ENCODE data around the gene ERI3. TPM values are rescaled to one million over a fixed set of nuclear protein-coding genes. Genes with fewer than 3 reads are reported as not detected.

Gene ERI3
- total RNA-seq, 4 donors from 2014 or later: 11.2 to 30.4 (median 20.8) TPM

- 76 to 90% methylated on average over 4 to 5 of the region's 5 CpGs for WGBS, 2 donors (ENCODE audit: low coverage in 1 of 2)
- TF ChIP-seq POLR2A (IDR thresholded peaks at IDR 0.05): no peak
- TF ChIP-seq POLR2AphosphoS5 (IDR thresholded peaks at IDR 0.05): no peak
- no peak for TF ChIP-seq EP300 (IDR thresholded peaks at IDR 0.05; ENCODE audit: low read depth)
- TF ChIP-seq CTCF (IDR thresholded peaks at IDR 0.05): no peak
- peaks cover 0 to 5% (median 0%) of the 10 kb centered on the region in 4 donors for H3K36me3 ChIP-seq
- H3K9me3 ChIP-seq: no peaks in the 10 kb centered on the region
- DNase-seq: no peak
- H3K27me3 ChIP-seq: no peaks in the 10 kb centered on the region
- no peak overlapping the region for H3K4me3 ChIP-seq
- H3K4me1 ChIP-seq: no peaks in the 10 kb centered on the region
- intact Hi-C loops (cut with DNase I; ENCODE audit: low total_unique reads) (no loop called here), in situ Hi-C loops (cut with MboI; ENCODE audit: low pct_ligation_motif_present in 1 of 4, low pct_unique_long_range_greater_than_20kb in 1 of 4, low sequenced_read_pairs in 3 of 4) (loop anchor here in 2 of 4 donors (10.0 to 25.0 kb wide), 2 partner anchors 100 to 102 kb away; partner anchors contain the start of gene DMAP1 (in 2 of the 2))
- no peak overlapping the region for H3K27ac ChIP-seq
Measured at GRCh38 chr1:44314452-44314851, 40.6 kb downstream of the ERI3 start.

GRCh38 chr1:44313265-44313918 is 41.7 kb downstream of the ERI3 start:
- Histone ChIP-seq H3K4me1 (no peaks in the 10 kb centered on the region), H3K27ac (no peak overlapping the region), H3K9me3 (no peaks in the 10 kb centered on the region), H3K4me3 (no peak overlapping the region), H3K27me3 (no peaks in the 10 kb centered on the region), H3K36me3 (peaks cover 0 to 8% (median 0%) of the 10 kb centered on the region in 4 donors)
- in situ Hi-C loops (cut with MboI; ENCODE audit: low pct_ligation_motif_present in 1 of 4, low pct_unique_long_range_greater_than_20kb in 1 of 4, low sequenced_read_pairs in 3 of 4): loop anchor here in 2 of 4 donors (10.0 to 25.0 kb wide), 2 partner anchors 99 to 101 kb away; partner anchors contain the start of gene DMAP1 (in 2 of the 2)
- WGBS, 2 donors (ENCODE audit: low coverage in 1 of 2): 85 to 100% methylated on average over 1 to 3 of the region's 3 CpGs
- intact Hi-C loops (cut with DNase I; ENCODE audit: low total_unique reads): no loop called here
- TF ChIP-seq EP300 (IDR thresholded peaks at IDR 0.05; ENCODE audit: low read depth): no peak
- no peak for TF ChIP-seq POLR2A (IDR thresholded peaks at IDR 0.05)
- no peak for TF ChIP-seq POLR2AphosphoS5 (IDR thresholded peaks at IDR 0.05)
- TF ChIP-seq CTCF (IDR thresholded peaks at IDR 0.05): no peak
- no peak for DNase-seq

GRCh38 chr1:44312399-44313196 is 42.5 kb downstream of the ERI3 start:
- Histone ChIP-seq H3K9me3 (no peaks in the 10 kb centered on the region), H3K36me3 (peaks cover 0 to 16% (median 0%) of the 10 kb centered on the region in 4 donors), H3K4me1 (no peaks in the 10 kb centered on the region), H3K4me3 (no peak overlapping the region), H3K27ac (no peak overlapping the region), H3K27me3 (no peaks in the 10 kb centered on the region)
- no peak for TF ChIP-seq EP300 (IDR thresholded peaks at IDR 0.05; ENCODE audit: low read depth)
- no peak for TF ChIP-seq CTCF (IDR thresholded peaks at IDR 0.05)
- in situ Hi-C loops (cut with MboI; ENCODE audit: low pct_ligation_motif_present in 1 of 4, low pct_unique_long_range_greater_than_20kb in 1 of 4, low sequenced_read_pairs in 3 of 4) (loop anchor here in 2 of 4 donors (10.0 to 25.0 kb wide), 2 partner anchors 98 to 100 kb away; partner anchors contain the start of gene DMAP1 (in 2 of the 2)), intact Hi-C loops (cut with DNase I; ENCODE audit: low total_unique reads) (no loop called here)
- DNase-seq: no peak
- 79 to 93% methylated on average over 3 to 10 of the region's 10 CpGs for WGBS, 2 donors (ENCODE audit: low coverage in 1 of 2)

GRCh38 chr1:44310006-44310405 is 45.1 kb downstream of the ERI3 start:
- in situ Hi-C loops (cut with MboI; ENCODE audit: low pct_ligation_motif_present in 1 of 4, low pct_unique_long_range_greater_than_20kb in 1 of 4, low sequenced_read_pairs in 3 of 4) (loop anchor here in 2 of 4 donors (10.0 to 25.0 kb wide), 2 partner anchors 95 to 98 kb away; partner anchors contain the start of gene DMAP1 (in 2 of the 2)), intact Hi-C loops (cut with DNase I; ENCODE audit: low total_unique reads) (no loop called here)
- Histone ChIP-seq H3K36me3 (peaks cover 0 to 13% (median 4%) of the 10 kb centered on the region in 4 donors), H3K27ac (no peak overlapping the region), H3K4me3 (no peak overlapping the region), H3K27me3 (no peaks in the 10 kb centered on the region), H3K9me3 (no peaks in the 10 kb centered on the region), H3K4me1 (no peaks in the 10 kb centered on the region)
- TF ChIP-seq POLR2AphosphoS5 (IDR thresholded peaks at IDR 0.05) (no peak), POLR2A (IDR thresholded peaks at IDR 0.05) (no peak), EP300 (IDR thresholded peaks at IDR 0.05; ENCODE audit: low read depth) (no peak), CTCF (IDR thresholded peaks at IDR 0.05) (no peak)
- 96 to 98% methylated on average over 3 of the region's 3 CpGs for WGBS, 2 donors (ENCODE audit: low coverage in 1 of 2)
- DNase-seq: no peak
